ENCODE measurements around the gene INPP4B.

- TF ChIP-seq CTCF (conservative IDR thresholded peaks at IDR 0.05 in 1 of 2, IDR thresholded peaks at IDR 0.05 in 1 of 2; ENCODE audit: low read depth in 1 of 2, low read length in 2 of 2), result no peak
- TF ChIP-seq EZH2 (IDR thresholded peaks at IDR 0.05; ENCODE audit: low read length, missing control alignments), result no peak
Observed at GRCh38 chr4:142549726-142550463, 296.2 kb downstream of the INPP4B start.

All from fibroblast of lung (primary cell).